ENCODE measurements around the gene AACS. TPM values are rescaled to one million over a fixed set of nuclear protein-coding genes. Genes with fewer than 3 reads are reported as not detected.

The AACS gene
- polyA plus RNA-seq, 1 experiment = 18.0 TPM

DNA sequence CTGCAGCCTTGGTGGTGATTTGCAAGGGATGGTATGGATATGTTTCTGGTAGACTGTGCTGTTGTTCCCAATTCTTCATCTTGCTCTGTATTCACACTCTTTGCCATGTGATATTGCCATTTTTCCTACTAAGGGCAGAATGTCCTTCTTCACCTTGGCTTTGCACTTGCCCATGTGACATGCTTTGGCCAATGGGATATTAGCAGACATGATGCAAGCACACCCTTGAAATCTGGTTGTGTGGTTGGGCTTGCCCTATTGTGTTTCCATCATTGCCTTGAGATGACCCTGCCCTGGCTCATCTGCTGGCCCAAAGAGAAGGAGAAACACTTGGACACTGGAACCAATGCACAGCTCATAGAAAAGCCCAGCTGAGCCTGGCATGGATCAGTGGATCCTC lies 110.3 kb downstream of the AACS start:
- no peak overlapping the region for H3K4me3 ChIP-seq (ENCODE audit: low read depth, low read length)
- no peak overlapping the region for H3K27ac ChIP-seq (ENCODE audit: low read depth, low read length)
- POLR2A ChIA-PET = no interaction called here
- CTCF ChIA-PET = no interaction called here
- DNase-seq (ENCODE audit: low read depth, low spot score) = no peak
- no peaks in the 10 kb centered on the region for H3K27me3 ChIP-seq (ENCODE audit: control insufficient read depth, insufficient read depth, low read length)
- no peak for TF ChIP-seq CTCF (IDR thresholded peaks at IDR 0.05; ENCODE audit: low read depth, low read length)
- no peaks in the 10 kb centered on the region for H3K9me3 ChIP-seq (ENCODE audit: control insufficient read depth, insufficient read depth, low read length)

- CTCF ChIA-PET = no interaction called here
- H3K27me3 ChIP-seq (ENCODE audit: control insufficient read depth, insufficient read depth, low read length) = no peaks in the 10 kb centered on the region
- no peak overlapping the region for H3K27ac ChIP-seq (ENCODE audit: low read depth, low read length)
- no peak overlapping the region for H3K4me3 ChIP-seq (ENCODE audit: low read depth, low read length)
- no peak for DNase-seq (ENCODE audit: low read depth, low spot score)
- TF ChIP-seq CTCF (IDR thresholded peaks at IDR 0.05; ENCODE audit: low read depth, low read length) = no peak
- no peaks in the 10 kb centered on the region for H3K9me3 ChIP-seq (ENCODE audit: control insufficient read depth, insufficient read depth, low read length)
- POLR2A ChIA-PET = no interaction called here
These were observed 113.0 kb downstream of the AACS start for GRCh38 chr12:125178222-125178621.

GRCh38 chr12:125180144-125180543 lies 114.9 kb downstream of the AACS start:
- no peak for DNase-seq (ENCODE audit: low read depth, low spot score)
- no peak overlapping the region for H3K27ac ChIP-seq (ENCODE audit: low read depth, low read length)
- CTCF ChIA-PET = interaction anchor here (0.6 to 1.1 kb wide), 2 partner anchors 54 to 151 kb away, joined by 3 read pairs; no protein-coding TSS in a partner anchor
- no peak for TF ChIP-seq CTCF (IDR thresholded peaks at IDR 0.05; ENCODE audit: low read depth, low read length)
- H3K4me3 ChIP-seq (ENCODE audit: low read depth, low read length) = no peak overlapping the region
- POLR2A ChIA-PET = no interaction called here
- no peaks in the 10 kb centered on the region for H3K9me3 ChIP-seq (ENCODE audit: control insufficient read depth, insufficient read depth, low read length)
- H3K27me3 ChIP-seq (ENCODE audit: control insufficient read depth, insufficient read depth, low read length) = peaks cover 9% of the 10 kb centered on the region

GRCh38 chr12:125181107-125181506 lies 115.9 kb downstream of the AACS start:
- Histone ChIP-seq H3K9me3 (ENCODE audit: control insufficient read depth, insufficient read depth, low read length) (no peaks in the 10 kb centered on the region; the same call in 1 of the 2 replicates), H3K27me3 (ENCODE audit: control insufficient read depth, insufficient read depth, low read length) (peaks cover 16% of the 10 kb centered on the region), H3K27ac (ENCODE audit: low read depth, low read length) (no peak overlapping the region), H3K4me3 (ENCODE audit: low read depth, low read length) (no peak overlapping the region)
- CTCF ChIA-PET = interaction anchor here (1.1 kb wide), 1 partner anchor 150 kb away, joined by 3 read pairs; no protein-coding TSS in a partner anchor
- no peak for DNase-seq (ENCODE audit: low read depth, low spot score)
- TF ChIP-seq CTCF (IDR thresholded peaks at IDR 0.05; ENCODE audit: low read depth, low read length) = no peak
- POLR2A ChIA-PET = no interaction called here

- POLR2A ChIA-PET = no interaction called here
- peak; percentile 99 for TF ChIP-seq CTCF (IDR thresholded peaks at IDR 0.05; ENCODE audit: low read depth, low read length)
- peak; percentile 42 for DNase-seq (ENCODE audit: low read depth, low spot score)
- CTCF ChIA-PET = interaction anchor here (0.5 to 1.8 kb wide), 8 partner anchors 10 to 219 kb away, joined by 3 to 13 read pairs (median 9); no protein-coding TSS in a partner anchor
- Histone ChIP-seq H3K27me3 (ENCODE audit: control insufficient read depth, insufficient read depth, low read length) (peaks cover 32% of the 10 kb centered on the region), H3K27ac (ENCODE audit: low read depth, low read length) (no peak overlapping the region), H3K4me3 (ENCODE audit: low read depth, low read length) (no peak overlapping the region), H3K9me3 (ENCODE audit: control insufficient read depth, insufficient read depth, low read length) (no peaks in the 10 kb centered on the region; the same call in 1 of the 2 replicates)
These were observed 118.2 kb downstream of the AACS start for GRCh38 chr12:125183187-125184067.
